HS-5 (cell line): ENCODE results near the gene DNAAF2.
"Not testable (repeated sequence)": the region's sequence is repeated elsewhere in the genome, so short reads cannot be mapped to it uniquely, and the experiment has no call there.

Source experiments
- DNase-seq: peaks from one replicate; pipeline ENCODE4 v3.0.0-alpha.2; 2012; ENCODE audit warnings: low read depth

DNAAF2 gene, protein sequence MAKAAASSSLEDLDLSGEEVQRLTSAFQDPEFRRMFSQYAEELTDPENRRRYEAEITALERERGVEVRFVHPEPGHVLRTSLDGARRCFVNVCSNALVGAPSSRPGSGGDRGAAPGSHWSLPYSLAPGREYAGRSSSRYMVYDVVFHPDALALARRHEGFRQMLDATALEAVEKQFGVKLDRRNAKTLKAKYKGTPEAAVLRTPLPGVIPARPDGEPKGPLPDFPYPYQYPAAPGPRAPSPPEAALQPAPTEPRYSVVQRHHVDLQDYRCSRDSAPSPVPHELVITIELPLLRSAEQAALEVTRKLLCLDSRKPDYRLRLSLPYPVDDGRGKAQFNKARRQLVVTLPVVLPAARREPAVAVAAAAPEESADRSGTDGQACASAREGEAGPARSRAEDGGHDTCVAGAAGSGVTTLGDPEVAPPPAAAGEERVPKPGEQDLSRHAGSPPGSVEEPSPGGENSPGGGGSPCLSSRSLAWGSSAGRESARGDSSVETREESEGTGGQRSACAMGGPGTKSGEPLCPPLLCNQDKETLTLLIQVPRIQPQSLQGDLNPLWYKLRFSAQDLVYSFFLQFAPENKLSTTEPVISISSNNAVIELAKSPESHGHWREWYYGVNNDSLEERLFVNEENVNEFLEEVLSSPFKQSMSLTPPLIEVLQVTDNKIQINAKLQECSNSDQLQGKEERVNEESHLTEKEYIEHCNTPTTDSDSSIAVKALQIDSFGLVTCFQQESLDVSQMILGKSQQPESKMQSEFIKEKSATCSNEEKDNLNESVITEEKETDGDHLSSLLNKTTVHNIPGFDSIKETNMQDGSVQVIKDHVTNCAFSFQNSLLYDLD

DNA sequence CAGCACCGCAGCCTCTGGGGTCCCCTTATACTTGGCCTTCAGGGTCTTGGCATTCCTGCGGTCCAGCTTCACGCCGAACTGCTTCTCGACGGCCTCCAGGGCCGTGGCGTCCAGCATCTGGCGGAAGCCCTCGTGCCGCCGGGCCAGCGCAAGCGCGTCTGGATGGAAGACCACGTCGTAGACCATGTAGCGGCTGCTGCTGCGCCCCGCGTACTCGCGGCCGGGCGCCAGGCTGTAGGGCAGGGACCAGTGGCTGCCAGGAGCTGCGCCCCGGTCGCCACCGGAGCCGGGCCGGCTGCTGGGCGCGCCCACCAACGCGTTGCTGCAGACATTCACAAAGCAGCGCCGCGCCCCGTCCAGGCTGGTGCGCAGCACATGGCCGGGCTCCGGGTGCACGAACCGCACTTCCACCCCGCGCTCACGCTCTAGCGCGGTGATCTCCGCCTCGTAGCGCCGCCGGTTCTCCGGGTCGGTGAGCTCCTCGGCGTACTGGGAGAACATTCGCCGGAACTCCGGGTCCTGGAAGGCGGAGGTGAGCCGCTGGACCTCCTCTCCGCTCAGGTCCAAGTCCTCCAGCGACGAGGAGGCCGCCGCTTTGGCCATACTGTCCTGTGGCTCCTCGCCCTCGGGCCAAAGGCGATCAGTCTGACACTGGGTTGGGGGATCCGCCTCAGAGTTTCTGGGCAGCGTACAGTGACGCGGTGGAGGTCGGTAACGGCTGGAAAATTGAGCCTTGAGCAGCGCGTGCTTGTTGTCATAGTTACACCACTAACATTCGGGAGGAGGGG, at the start of gene DNAAF2:
Gene DNAAF2 (minus strand): TSS at position 698 of the 788 bp plus-strand sequence. CDS start 95 bp downstream, at position 603.
- peak; percentile 30 for DNase-seq

DNA sequence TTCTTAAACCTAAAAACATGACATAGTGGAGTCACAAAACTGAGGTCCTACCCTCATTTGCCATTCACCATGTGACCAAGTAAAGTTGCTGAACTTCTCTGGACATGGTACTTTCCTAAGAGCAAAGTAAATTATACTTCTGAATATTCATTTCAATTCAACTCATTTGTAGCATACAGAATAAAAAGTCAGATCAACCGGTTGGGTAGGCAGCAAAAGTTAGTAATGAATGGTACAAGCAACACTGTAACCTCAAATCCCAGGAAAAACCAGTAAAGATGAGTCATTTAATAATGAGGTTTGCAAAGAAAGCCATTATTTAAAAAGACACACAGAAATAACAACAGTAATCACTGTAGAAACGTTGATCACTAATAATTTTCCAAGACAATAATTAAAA, 44.2 kb upstream of the DNAAF2 start:
- DNase-seq: no peak

DNA sequence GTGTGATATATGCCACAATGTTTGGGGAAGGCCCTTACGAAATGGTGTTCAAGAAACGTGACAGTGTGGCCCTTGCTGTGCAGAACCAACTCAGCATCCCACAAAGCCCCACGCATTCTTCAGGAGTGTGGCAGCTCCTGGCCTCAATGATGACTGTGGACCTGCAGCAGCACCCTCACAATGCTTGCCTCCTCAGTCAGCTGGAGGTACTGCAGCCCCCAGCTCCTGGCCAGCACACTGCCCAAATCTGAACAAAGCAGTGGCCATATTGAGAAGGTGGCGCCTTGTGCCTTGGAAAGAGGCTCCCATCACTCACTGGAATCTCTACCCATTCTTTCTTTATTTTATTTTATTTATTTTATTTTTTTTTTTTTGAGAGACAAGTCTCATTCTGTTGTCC, 42.6 kb upstream of the DNAAF2 start:
- no peak for DNase-seq

DNA sequence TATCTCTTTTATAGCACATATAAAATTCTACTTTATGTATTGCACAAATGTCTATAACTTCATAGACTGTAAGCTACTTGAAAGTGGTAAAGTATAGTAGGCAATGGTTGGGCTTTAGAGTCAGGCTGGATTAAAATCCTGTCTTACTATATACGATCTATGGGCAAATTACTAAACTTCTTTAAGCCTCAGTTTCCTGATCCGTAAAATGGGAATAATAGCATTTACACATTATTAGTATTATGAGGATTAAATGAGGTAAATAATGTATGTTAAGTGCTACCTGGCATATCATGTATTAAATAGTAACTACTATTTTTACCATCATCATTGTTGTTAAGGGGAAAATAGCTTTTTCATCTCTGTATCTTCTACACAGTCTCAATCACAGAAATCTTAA, 38.5 kb upstream of the DNAAF2 start:
- DNase-seq: no peak

DNA sequence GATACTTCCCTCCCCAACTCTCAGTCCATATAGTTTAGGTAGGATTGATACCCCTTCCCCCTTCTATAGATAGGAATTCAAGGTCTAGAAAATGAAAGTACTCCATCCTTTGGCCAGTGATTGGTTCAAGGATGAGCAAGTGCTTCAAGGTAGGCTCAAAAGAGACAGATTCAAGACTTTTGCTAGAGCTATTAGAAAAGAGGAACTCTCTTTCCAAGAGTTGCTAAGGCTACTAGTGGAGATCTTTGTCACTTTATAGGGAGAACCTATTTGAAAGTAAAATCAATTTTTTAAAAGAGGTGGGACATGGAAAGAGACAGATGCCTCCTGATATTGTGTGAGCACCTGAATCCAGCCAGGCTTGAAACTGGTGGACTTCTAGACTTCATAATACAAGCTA, 35.4 kb upstream of the DNAAF2 start:
- no peak for DNase-seq

DNA sequence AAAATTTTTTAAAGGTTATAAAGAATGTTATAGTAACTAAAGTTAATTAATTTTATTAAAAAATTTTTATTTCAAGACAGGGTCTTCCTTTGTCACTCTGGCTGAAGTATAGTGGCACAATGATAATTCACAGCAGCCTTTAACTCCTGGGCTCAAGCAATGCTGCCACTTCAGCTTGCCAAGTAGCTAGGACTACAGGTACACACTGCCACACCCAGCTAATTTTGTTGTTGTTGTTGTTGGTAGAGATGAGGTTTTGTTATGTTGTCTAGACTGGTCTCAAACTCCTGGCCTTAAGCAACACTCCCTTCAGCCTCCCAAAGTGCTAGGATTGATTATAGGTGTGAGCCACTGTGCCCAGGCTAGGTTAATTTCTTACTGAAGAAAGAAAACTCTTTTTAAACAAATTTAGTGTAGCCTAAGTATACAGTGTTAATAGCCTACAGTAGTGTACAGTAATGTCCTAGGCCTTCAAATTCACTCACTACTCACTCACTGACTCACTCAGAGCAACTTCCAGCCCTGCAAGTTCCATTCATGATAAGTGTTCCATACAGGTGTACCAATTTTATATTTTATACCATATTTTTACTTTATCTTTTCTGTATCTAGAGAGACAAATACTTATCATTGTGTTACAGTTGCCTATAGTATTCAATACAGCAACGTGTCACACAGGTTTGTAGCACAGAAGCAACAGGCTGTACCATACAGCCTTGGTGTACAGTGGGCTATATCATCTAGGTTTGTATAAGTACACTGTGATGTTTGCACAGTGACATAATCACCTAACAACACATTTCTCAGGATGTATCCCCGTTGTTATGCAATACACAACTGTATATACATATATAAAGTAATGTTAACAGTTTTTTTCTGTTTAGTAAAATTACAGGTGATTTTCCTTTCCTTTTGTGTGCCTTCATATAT, 24.7 kb upstream of the DNAAF2 start:
- DNase-seq: no peak

DNA sequence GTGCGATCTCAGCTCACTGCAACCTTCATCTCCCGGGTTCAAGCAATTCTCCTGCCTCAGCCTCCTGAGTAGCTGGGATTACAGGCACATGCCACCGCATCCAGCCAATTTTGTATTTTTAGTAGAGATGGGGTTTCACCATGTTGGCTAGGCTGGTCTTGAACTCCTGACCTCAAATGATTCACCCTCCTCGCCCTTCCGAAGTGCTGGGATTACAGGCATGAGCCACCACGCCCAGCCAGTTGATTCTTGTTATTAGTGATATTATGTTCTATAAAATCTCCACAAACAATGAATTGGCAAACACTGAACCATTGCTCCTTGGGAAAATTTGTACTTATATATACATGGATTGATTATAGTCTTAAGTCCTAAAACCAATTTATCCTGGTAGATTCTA, 22.5 kb upstream of the DNAAF2 start:
- not testable (repeated sequence) for DNase-seq

DNA sequence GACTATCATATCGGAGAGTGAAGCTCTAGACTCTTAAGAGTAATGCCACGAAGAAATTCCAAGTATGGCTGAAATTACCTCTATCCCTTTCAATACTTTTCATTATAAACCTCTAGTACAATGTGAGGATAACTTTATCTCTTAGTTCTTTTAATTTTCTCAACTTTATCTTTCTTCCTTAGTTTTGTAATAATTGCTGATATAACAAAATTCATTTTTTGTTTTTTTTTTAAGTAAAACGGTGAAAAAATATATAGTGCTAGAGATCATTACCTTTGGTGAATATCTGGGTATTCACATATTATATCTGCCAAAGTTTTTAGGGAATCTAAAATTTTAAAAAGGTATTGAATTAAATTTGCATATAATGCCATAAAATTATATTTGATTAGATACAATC, 19.5 kb upstream of the DNAAF2 start:
- no peak for DNase-seq

DNA sequence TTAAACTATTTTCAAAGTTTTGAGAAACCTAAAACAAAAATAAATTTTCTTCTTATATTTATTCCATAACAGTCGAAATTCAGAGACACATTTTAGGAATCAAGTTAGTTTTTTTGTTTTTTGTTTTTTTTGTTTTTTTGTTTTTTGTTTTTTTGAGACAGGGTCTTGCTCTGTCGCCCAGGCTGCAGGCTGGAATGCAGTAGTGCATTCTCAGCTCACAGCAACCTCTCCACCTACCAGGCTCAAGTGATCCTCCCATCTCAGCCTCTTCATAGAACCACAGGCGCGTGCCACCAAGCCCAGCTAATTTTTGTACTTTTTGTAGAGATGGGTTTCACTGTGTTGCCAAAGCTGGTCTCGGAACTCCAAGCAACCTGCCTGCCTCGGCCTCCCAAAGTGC, 18.5 kb upstream of the DNAAF2 start:
- DNase-seq: no peak

DNA sequence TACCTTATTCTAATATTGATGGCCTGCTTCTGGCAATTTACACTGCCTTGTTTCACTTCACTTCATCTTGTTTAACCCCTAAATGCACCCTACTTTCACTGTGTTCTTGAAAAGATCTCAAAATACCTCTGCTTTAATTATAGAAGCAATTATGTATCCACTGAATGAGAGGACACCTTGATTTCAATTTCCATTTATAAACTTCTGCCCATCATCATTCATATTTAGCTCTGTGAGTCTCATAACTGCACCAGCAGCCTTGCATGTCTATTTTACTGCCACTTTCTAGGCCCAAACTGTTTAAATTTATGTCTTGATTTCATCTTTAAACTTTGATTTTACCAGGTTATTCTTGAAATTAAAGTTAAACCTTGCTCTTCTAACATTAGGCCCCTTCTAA, 7.1 kb upstream of the DNAAF2 start:
- DNase-seq: no peak

DNA sequence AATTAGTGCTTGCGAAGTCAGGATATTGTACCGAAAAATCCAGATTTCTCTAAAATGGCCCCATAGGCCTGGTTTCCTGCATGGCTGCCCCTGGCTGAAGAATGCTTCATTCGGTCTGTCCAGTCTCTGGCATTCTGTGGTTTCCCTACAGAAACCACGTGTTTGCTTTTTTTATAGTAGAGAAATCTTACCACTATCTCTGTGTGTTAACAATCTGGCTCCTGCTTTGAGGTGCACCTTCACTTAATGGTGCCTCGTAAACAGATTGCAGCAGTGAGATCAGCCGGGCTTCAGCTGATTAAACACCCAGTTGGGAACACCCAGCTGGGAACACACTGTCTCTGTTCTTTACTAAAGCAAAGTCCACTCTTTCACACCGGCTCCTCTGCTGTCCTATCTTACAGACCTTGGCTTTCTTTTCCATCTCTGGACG, 6.7 kb upstream of the DNAAF2 start:
- DNase-seq: no peak

DNA sequence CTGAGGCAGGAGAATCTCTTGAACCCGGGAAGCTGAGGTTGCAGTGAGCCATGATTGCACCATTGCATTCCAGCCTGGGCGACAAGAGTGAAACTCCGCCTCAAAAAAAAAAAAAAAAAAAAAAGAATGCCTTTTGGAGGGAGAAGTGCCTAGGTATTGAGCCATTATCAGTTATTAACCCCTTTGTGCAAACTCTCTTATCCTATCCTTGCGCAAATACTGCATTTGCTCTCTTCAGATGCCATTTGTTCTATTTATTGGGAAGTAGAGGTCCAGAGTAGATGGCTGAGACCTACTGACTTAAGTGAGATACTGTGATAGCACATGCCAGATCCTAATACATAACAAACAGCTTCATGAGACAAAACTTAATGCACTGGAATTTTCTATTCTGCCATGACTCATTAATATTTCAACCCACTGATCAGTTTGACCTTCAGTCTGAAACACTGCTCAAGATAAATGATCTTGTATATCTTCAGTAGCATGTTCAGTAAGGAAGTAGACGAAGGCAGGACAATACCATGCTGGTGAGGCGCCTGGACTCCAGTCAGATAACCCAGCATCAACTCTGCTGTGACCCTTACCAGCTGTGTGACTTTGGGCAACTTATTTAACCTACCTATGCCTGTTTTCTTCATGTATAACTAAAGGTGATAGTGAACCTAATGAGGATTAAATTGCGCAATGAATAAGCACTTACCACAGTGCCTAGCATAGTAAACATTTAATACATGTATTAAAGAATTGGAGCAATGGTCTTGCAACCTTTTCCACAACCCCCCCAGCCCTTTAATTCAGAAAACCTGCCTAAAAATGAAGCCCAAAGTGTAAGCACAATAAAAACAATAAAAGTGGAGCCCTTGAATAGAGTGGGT, 5.7 kb upstream of the DNAAF2 start:
- DNase-seq: no peak

DNA sequence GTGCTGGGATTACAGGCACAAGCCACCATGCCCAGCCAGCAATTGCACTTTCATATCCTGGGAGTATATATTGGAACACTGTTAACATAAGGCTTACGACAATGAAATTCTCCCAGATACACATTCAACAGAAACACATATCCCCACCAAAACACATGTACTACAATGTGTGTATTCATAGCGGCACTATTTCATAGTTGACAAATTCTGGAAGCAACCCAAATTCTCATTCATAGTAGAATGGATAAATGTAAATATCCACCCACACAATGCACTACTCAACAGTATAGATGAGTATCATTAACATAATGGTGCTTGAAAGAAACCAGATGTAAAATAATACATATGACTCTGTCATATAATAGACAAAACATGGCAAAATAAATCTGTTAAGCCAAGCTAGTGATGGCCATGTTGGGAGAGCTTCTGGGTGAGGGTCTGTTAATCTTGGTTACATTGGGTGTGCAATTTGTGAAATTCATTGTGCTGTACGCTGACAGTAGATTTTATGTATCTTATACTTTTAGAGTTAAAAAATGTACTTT, 2.6 kb upstream of the DNAAF2 start:
- DNase-seq: no peak

DNA sequence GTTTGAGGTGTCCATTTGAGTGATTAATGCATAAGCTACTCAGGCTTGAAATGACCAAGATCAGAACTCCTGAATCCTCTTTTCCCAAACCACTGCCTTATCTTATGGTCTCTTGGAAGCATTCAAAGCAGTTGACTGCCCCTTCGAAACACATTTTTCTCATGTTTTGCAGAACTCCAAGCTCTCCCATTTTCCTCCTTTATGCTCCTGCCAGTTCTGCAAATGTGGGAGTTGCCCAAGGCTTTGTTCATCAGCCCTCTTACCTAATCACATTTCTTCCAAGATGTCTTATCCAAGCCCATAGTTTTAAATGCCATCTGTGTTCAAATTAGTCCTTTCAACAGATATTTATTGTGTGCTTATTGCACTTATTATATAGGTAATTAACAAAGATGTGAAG, 1.8 kb upstream of the DNAAF2 start:
- no peak for DNase-seq

DNA sequence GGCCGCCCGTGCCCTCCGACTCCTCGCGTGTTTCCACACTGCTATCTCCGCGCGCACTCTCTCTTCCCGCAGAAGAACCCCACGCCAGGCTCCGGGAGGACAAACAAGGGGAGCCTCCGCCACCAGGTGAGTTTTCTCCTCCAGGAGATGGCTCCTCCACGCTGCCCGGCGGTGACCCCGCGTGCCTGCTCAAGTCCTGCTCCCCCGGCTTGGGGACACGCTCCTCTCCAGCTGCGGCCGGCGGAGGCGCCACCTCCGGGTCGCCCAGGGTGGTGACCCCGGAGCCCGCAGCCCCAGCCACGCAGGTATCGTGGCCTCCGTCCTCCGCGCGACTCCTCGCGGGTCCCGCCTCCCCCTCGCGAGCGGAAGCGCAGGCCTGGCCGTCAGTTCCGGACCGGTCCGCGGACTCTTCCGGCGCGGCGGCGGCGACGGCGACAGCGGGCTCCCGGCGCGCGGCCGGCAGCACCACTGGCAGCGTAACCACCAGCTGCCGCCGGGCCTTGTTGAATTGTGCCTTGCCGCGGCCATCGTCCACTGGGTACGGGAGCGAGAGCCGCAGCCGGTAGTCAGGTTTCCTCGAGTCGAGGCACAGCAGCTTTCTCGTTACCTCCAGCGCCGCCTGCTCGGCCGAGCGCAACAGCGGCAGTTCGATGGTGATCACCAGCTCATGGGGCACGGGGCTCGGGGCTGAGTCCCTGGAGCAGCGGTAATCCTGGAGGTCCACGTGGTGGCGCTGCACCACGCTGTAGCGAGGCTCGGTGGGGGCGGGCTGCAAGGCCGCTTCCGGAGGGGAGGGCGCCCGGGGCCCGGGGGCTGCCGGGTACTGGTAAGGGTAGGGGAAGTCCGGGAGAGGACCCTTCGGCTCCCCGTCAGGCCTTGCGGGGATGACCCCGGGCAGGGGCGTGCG, 1.2 kb downstream of the DNAAF2 start:
- peak; percentile 64 for DNase-seq

DNA sequence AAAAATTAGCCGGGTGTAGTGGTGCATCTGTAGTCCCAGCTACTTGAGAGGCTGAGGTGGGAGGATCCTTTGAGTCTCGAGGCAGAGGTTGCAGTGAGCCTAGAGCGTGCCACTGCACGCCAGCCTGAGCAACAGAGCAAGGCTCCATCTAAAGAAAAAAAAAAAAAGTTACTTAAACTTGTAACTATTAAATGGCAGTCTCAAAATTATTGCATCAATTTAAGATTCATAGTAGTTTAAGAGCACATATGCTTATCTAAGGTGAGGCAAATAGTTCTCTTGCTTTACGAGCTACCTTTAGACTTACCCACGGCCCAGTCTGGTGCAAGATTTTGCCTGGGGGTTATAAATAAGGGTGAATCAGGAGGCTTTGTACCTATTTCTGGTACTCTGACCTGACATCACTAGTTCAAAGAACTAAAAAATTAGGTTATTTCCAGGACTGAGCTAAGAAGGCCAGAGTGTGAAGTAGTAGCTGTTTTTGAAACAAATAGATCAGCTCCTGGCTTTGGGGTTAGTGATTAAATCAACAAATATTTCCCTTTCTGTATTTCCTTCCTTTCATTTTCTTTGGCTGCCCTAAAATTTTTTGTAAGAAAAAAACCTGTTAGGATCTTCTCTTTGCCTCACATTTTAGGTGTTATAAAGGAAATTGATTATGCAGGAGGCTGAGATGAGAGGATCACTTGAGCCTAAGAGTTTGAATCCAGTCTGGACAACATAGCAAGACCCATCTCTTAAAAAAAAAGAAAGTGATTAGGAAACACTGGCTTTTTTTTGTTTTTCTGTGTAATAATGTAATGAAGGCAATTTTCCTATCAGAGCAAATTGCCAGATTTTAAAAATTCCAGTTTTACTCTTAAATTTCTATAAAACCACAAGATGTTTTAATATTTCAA, 10.9 kb downstream of the DNAAF2 start:
- no peak for DNase-seq

DNA sequence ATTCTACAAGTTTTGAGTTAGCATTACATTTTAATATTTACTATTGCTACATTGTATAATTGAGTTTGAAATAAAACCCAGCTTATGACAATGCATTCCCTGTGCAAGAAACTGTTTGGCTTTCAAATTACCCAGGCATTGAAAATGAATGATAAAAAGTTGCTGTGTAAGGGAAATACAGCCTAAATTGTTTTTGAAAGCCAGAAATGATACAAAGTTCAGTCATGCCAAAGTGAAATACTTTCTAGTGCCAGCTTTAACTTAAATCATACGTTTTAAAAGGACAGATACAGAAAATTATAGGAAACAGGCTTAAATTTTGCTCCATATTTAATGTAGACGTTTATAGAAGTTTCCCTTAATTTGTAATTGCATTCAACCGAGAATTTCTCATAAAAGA, 11.7 kb downstream of the DNAAF2 start:
- no peak for DNase-seq
